Spleen (tissue), 7 donors: ENCODE results near the gene GPR85.

Experiments
- CTCF ChIP-seq, 11 experiments: fragments of 200-600 bp in 7 of 11; fragments of 450-650 bp in 4 of 11; sonication (generic) in 4 of 11; IDR thresholded peaks in 8 of 11; conservative IDR thresholded peaks in 3 of 11; 1 replicate in 7 of 11; 2 replicates in 4 of 11; pipeline versions ENCODE4 v1.4.0 to v1.8.0; 2016 to 2021; ENCODE audit warnings: antibody characterized with exemption in 11 of 11, inconsistent platforms in 4 of 11, mild to moderate bottlenecking in 1 of 11
- POLR2A ChIP-seq, 3 donors: fragments of 450-650 bp; IDR thresholded peaks; one replicate each; pipeline ENCODE4 v1.5.1; 2017; ENCODE audit warnings: antibody characterized with exemption in 3 of 3, mild to moderate bottlenecking in 1 of 3
- POLR2AphosphoS5 ChIP-seq, 3 donors: sonication (generic); formaldehyde crosslinking; IDR thresholded peaks; one replicate each; pipeline ENCODE4 v1.5.1; 2017; ENCODE audit warnings: antibody characterized with exemption in 3 of 3
- donor health status: DM: no; HTN: no; CAD: no; lungs with moderate emphysema.
- donor health status: DM: no; HTN: no; CAD: no.
- donor health status: DM: no; HTN: no; CAD: no.

- TF ChIP-seq CTCF (IDR thresholded peaks at IDR 0.05 in 8 of 11, conservative IDR thresholded peaks at IDR 0.05 in 3 of 11): no peak
- TF ChIP-seq POLR2A (IDR thresholded peaks at IDR 0.05): no peak
- TF ChIP-seq POLR2AphosphoS5 (IDR thresholded peaks at IDR 0.05): no peak
Measured at GRCh38 chr7:113099284-113099919, 12.8 kb upstream of the GPR85 start.
